OCI-M1 (cell line): ENCODE measurements around the gene ACOX3.

Source experiments
- DNase-seq: peaks from one replicate; lab custom pipeline; 2025; lab: John Stamatoyannopoulos, UW

Gene ACOX3

GRCh38 chr4:8404791-8405515 lies 35.6 kb downstream of the ACOX3 start:
- DNase-seq: no peak

GRCh38 chr4:8403976-8404375 lies 36.5 kb downstream of the ACOX3 start:
- DNase-seq: no peak

GRCh38 chr4:8403173-8403753 lies 37.3 kb downstream of the ACOX3 start:
- peak; percentile 76 for DNase-seq

GRCh38 chr4:8402640-8403039 lies 37.9 kb downstream of the ACOX3 start:
- DNase-seq: no peak

DNA sequence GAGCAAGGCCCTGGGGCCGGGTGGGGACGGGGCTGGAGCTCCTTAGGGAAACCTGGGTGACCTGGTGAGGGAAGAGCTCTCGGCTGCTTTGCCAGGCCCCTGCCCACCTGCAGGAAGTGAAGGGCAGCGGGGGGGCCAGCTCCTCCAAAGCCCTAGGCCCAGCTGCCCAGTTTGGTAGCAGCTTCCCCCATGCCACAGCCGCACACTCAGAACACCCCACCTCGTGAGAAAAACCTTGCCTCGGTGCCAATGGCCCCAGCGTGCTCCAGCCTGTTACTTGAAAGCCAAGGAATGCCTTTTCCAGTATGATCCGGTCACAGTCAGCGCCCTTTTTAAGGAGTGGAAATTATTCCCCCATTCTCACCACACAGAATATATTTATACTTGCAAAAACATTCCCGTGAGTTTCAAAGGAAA lies 38.3 kb downstream of the ACOX3 start:
- DNase-seq: no peak

- DNase-seq: no peak
Observed at GRCh38 chr4:8401665-8402064, 38.9 kb downstream of the ACOX3 start.

DNA sequence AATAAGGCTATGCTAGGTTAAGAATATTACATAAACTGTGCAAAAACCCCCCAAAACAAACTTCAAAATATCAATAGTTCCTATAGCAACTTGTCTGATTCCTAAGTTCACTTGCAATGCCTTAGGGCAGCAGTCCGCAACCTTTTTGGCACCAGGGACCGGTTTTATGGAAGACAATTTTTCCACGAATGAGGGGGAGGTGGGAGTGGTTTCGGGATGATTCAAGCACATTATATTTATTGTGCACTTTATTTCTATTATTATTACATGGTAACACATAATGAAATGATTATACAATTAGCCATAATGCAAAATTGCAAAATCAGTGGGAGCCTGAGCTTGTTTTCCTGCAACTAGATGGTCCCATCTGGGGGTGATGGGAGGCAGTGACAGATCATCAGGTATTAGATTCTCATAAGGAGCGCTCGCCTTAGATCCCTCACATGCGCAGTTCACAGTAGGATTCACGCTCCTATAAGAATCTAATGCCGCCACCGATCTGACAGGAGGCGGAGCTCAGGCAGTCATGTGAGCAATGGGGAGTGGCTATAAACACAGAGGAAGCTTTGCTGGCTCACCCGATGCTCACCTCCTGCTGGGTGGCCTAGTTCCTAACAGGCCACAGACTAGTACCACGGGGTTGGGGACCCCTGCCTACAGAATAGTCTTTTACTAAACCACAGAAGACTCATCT lies 39.7 kb downstream of the ACOX3 start:
- DNase-seq: no peak

DNA sequence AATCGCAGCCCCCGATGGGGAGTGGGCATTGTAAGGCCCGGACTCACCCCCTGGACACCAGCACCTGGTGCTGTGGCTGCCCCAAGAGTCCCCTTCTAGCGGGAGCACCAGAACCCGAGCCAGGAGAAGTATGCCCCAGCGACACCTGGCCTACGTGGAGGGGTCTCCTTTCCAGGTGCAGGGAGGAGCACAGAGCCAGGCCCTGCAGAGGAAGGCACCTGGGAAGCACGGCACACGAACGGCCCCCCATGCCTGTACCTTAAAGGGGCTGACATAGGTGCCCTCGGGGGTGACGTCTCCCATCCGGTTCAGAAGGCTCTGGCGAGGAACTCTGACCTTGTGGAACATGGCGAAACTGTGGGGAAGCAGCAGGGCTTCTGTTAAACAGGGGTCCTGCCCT lies 41.2 kb downstream of the ACOX3 start:
- no peak for DNase-seq

DNA sequence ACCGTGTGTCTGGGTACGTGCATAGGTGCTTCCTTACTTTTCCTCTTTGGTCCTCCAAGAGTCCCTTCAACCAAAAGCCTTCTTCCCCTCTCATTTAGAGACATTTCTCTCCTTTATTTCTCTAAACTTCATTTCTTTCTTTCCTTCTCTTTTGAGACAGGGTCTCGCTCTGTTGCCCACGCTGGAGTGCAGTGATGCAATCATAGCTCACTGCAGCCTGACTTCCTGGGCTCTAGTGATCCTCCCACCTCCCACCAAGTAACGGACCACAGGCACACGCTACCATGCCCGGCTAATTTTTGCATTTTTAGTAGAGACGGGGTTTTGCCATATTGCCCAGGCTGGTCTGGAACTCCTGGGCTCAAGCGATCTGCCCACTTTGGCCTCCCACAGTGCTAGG lies 42.2 kb downstream of the ACOX3 start:
- DNase-seq: no peak

DNA sequence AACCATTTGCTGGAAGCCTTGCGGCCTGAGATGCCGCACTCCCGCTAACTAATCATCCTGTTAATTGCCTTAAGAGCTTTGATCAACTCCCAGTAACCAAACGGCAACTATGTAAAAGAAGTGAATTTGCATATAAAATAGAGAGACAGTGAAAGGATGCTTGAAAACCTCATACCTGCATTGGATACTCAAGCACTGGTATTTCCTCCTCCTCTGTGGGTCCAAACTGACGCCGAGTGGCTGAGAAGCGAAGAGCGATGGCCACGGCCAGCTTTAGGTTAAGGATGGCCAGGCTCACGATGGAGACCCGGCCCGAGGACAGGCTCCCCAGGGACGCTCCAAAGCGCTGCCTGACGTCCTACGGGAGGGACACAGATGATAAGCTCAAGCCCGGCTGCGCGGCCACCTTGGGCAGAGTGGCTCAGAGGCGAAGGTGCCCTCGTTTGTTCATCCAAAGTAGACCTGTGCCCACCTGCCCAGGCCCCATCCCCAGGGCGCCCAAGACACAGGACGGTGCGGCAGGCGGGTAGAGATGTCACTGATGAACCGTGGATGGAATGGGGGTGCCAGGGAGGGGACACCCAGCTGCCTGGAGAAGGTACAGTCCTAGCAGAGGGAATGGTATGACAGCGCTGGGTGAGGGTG lies 43.6 kb downstream of the ACOX3 start:
- DNase-seq: no peak

- no peak for DNase-seq
Observed at GRCh38 chr4:8395504-8396296, 44.8 kb downstream of the ACOX3 start.

DNA sequence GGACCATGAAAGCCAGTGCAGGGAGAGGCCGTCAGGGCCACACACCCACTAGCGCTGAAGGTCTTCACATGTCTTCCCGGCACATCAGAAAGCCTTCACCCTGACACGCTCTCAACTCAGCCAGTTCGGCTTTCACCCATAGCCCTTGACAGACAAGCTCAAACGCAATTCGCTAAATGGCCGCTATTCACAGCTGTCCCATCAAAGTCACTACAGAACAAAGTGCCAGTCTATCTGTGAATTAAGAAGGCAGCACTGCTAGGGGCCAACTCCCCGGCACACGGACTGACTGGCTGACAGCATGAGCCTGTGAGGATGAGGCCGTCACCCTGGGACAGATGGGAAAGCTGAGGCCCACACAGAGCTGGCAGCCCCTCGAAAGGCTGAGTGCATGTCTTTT lies 45.7 kb downstream of the ACOX3 start:
- no peak for DNase-seq

DNA sequence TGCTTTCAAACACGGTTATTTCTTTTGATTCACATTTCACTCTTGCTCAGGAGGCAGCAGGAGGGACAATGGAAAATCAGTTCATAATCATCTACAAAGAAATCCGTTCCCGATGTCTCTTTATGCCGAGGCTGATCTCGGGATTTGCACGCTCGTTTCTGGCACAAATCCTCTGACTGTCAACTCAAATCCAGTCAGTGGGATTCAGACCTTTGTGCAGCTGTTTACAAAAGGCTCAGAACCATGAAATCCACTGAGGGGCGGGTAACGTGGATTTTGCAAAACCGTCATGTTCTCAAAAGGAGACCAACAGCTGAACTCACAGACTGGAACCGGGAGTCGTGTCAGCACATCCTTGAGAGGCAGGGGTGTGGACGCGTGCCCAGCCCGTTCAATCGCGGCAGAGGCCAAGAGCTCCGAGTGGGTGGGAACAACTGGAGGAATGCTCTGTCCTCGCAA lies 46.4 kb downstream of the ACOX3 start:
- DNase-seq: no peak

DNA sequence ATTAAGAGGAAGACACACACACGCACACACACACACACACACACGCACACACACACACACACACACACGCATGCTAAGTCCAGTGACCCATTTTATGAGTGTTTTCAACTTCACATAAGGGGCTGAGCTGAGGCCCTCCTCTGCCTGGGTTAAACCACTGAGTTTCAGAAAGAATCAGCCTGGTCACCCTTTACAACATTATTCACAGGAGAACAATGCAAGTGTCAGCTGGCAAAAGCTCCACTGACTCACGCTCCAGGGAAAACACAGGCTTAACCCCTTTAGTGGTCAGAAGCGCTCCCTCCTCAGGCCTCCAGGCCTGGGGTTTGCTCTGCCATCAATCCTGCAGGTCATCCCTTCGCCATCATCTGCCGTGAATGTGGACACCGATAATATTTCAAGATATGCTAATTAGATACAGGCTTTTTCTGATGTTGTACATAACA lies 46.9 kb downstream of the ACOX3 start:
- no peak for DNase-seq

DNA sequence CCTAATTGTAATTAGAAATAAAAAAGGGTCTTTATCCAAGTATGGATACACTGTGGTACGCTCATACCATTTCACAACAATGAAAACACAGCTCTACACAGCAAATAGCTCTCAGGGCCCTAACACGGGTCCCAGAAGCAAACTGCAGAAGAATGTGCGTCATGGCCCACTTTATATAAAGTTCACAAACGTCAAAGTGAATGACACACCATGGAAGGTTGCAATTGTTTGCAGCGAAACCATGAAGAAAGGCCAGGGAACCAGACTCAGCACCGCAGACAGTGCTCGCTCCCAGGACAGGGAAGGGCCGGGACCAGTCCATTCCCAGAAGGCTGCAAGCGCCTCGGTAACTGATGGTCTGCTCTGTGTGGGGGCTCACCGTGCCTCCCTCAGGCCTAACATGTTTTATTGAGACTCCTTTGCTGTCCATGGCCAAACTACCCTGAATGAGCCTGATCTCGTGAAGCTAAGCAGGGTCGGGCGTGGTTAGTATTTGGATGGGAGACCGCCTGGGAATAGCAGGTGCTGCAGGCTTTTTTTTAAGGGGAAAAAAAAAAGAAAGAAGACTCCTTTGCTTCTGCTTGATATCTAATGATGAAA lies 47.8 kb downstream of the ACOX3 start:
- DNase-seq: no peak

GRCh38 chr4:8391972-8392371 lies 48.6 kb downstream of the ACOX3 start:
- no peak for DNase-seq

GRCh38 chr4:8391071-8391470 lies 49.5 kb downstream of the ACOX3 start:
- DNase-seq: no peak

DNA sequence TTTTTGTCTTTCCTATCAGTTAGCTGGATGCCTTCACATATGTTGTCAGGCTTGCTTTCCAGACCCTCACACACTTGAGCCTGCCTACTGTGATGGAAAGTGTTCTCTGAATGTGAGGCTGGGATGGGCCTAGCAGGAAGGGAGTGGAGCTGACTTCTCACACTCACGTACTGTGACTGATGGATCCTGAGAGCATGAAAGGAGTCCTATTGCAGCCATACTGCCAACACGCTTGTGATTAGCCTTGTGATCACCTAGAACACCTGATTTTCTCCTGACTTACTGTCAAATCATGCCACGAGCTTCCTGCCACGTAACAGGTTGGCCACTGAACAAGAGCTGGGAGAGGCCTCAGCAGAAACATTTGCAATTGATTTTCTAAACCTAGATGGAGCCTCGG lies 49.9 kb downstream of the ACOX3 start:
- no peak for DNase-seq

- DNase-seq: no peak
Observed at GRCh38 chr4:8388528-8388870, 52.0 kb downstream of the ACOX3 start.

DNA sequence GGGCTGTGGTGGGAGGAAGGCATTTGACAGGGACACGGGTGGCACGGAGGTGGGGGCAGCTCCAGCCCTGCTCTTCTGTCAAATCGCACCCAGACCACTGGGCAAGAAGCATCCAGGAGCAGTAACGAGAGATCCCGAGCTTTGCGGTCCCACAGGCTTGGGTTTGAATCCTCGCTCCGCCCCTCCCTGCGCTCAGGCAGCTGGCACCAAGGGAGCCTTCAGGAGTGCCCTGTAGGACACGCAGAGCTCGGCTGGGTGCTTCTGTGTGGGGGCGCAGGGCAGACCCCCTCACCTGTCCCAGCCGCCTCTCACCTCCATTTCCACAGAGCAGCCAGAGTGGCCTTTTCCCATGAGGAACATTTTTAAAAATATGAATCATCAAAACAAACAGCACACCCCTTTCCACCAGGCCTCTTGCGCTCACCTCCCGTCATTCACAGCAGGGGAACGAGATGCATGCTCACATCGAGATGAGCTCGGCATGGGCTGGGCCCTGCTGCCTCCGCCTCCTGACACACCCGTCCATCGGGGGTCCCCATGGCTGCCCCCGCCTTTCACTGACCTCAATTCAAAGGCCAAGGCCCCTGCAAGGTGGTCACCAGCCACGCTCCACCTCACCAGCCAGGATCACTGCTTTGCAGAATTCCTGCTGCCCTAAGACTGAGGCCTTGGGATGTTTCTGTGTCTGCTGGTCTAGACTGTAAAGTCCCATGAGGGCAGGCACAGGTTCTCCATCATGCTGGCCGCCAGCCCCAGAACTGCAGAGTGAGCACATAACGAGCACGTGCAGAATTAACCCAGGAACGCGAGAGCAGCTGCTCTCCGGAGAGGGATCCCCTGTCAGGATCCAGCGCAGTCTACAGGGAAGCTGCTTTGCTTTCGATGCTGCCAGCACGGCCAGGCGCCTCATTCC lies 52.7 kb downstream of the ACOX3 start:
- no peak for DNase-seq

DNA sequence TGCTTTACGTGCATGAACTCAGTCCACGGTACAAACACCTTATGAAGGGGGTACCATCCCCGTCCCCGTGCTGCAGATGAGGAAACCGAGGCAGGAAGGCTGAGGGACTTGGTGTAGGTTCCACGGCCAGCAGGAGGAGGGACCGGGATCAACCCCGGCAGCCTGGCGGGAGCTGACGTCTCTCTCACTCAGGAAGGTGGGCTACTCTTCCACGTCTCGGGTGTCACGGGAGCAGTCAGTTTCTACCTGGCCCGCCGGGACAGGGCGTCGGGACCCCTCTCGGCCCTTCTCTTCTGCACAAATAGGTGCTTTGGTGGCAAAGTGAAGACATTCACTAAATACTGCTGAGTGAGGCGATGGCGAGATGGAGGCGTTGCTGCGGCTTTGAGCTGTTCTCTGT lies 53.3 kb downstream of the ACOX3 start:
- DNase-seq: no peak
